ENCODE measurements around the gene GLO1. TPM values are rescaled to one million over a fixed set of nuclear protein-coding genes. Genes with fewer than 3 reads are reported as not detected.

Gene GLO1
- total and polyA plus RNA-seq, 2 experiments from 2014 or later = 273 TPM

GRCh38 chr6:38636027-38636426, 66.9 kb downstream of the GLO1 start:
- Histone ChIP-seq H2AFZ (no peak overlapping the region), H3K27ac (ENCODE audit: low read depth) (no peak overlapping the region), H3F3A (replicated peaks; ENCODE audit: low read depth) (peaks cover 11% of the 10 kb centered on the region; the same call in 1 of the 2 replicates), H3K4me3 (no peak overlapping the region), H3K9me2 (ENCODE audit: insufficient read depth) (no peaks in the 10 kb centered on the region), H3K4me2 (no peak overlapping the region), H4K20me1 (replicated peaks; ENCODE audit: insufficient read depth) (peaks cover 10% of the 10 kb centered on the region), H3K4me1 (ENCODE audit: insufficient read depth) (peaks cover 11% of the 10 kb centered on the region), H3K27me3 (ENCODE audit: insufficient read depth) (no peaks in the 10 kb centered on the region), H3K79me2 (replicated peaks; ENCODE audit: insufficient read depth) (peaks cover 11% of the 10 kb centered on the region; the same call in 1 of the 2 replicates), H3K36me3 (ENCODE audit: insufficient read depth) (no peaks in the 10 kb centered on the region)
- Mint-ChIP-seq H3K9me3 (no peaks in the 10 kb centered on the region), H3K4me1 (peaks cover 10% of the 10 kb centered on the region), H3K27me3 (ENCODE audit: insufficient read depth, low read depth, poor library complexity) (peaks cover 6% of the 10 kb centered on the region), H3K4me3 (no peak overlapping the region), H3K36me3 (ENCODE audit: low read depth) (no peaks in the 10 kb centered on the region), H3K27ac (no peak overlapping the region)
- ATAC-seq = no peak
- no peak for DNase-seq (ENCODE audit: low spot score)
- TF ChIP-seq EZH2 (IDR thresholded peaks at IDR 0.05; ENCODE audit: low read depth, unreplicated experiment) = no peak
- TF ChIP-seq CREB1 (CRISPR knock-in tag; IDR thresholded peaks at IDR 0.05; ENCODE audit: low read depth) = no peak
- no peak for TF ChIP-seq NANOG (IDR thresholded peaks at IDR 0.05; ENCODE audit: borderline replicate concordance)
- TF ChIP-seq POLR2AphosphoS5 (IDR thresholded peaks at IDR 0.05; ENCODE audit: low read depth) = no peak
- no peak for TF ChIP-seq ZNF114 (CRISPR knock-in tag; IDR thresholded peaks at IDR 0.05)
- no peak for TF ChIP-seq ZNF331 (CRISPR knock-in tag; IDR thresholded peaks at IDR 0.05; ENCODE audit: low read depth)
- TF ChIP-seq ZNF462 (CRISPR knock-in tag; IDR thresholded peaks at IDR 0.05) = no peak
- no peak for TF ChIP-seq EZH2phosphoT487 (IDR thresholded peaks at IDR 0.05; ENCODE audit: unreplicated experiment)

Data from GM23338 (cell line).